OCI-LY7 (cell line): ENCODE results near the gene GAREM1. TPM values are rescaled to one million over a fixed set of nuclear protein-coding genes. Genes with fewer than 3 reads are reported as not detected.

Source experiments
- BruUV-seq: library from RNA; stranded (reverse); fragments of 400-500 nt; replicated peaks from 2 replicates; lab custom pipeline; 2021; lab: Mats Ljungman, UMichigan
- CTCF ChIA-PET: fragments of 300-600 bp; sonication (Branson Sonifier 250); formaldehyde crosslinking; loops from one replicate; lab custom pipeline; 2022; ENCODE audit warnings: antibody characterized with exemption; ENCODE audit not compliant: unreplicated experiment; lab: Charles Lee
- POLR2A ChIA-PET: fragments of 300-600 bp; sonication (Branson Sonifier 250); formaldehyde crosslinking; loops from one replicate; lab custom pipeline; 2022; ENCODE audit warnings: antibody characterized with exemption; lab: Charles Lee
- DNase-seq: peaks from one replicate; pipeline ENCODE4 v3.0.0-alpha.2; 2015; ENCODE audit warnings: low spot score
- H2AFZ ChIP-seq: fragments of 200-600 bp; sonication (generic), shearing (Covaris generic); 2 replicates; pipeline ENCODE4 v1.6.1; 2014; ENCODE audit warnings: mild to moderate bottlenecking, antibody characterized with exemption, low read length, moderate library complexity
- H3K27ac ChIP-seq: fragments of 200-600 bp; sonication (generic); 2 replicates; pipeline ENCODE4 v1.5.1; 2014; ENCODE audit warnings: mixed run types, low read depth, mild to moderate bottlenecking, moderate library complexity, low read length, inconsistent platforms; ENCODE audit not compliant: poor library complexity, severe bottlenecking
- H3K36me3 ChIP-seq: fragments of 200-600 bp; sonication (generic); 2 replicates; pipeline ENCODE4 v1.6.1; 2014; ENCODE audit warnings: mild to moderate bottlenecking, antibody characterized with exemption, low read length, moderate library complexity, mixed read lengths; ENCODE audit not compliant: insufficient read depth
- H3K4me1 ChIP-seq: fragments of 200-600 bp; sonication (generic); 2 replicates; pipeline ENCODE4 v1.5.1; 2014; ENCODE audit warnings: mild to moderate bottlenecking, low read length; ENCODE audit not compliant: insufficient read depth, poor library complexity, severe bottlenecking
- H3K4me2 ChIP-seq: fragments of 200-600 bp; sonication (generic); 2 replicates; pipeline ENCODE4 v1.6.1; 2014; ENCODE audit warnings: mild to moderate bottlenecking, low read length
- H3K4me3 ChIP-seq: fragments of 200-600 bp; sonication (generic); 2 replicates; pipeline ENCODE4 v1.5.1; 2014; ENCODE audit warnings: mild to moderate bottlenecking, low read depth, low read length; ENCODE audit not compliant: poor library complexity, severe bottlenecking
- H3K79me2 ChIP-seq: fragments of 200-600 bp; sonication (generic); 2 replicates; pipeline ENCODE4 v1.6.1; 2016; ENCODE audit warnings: low read depth, mild to moderate bottlenecking, low read length, moderate library complexity, mixed read lengths; ENCODE audit not compliant: insufficient read depth
- H3K9me2 ChIP-seq: fragments of 200-600 bp; sonication (generic); 2 replicates; pipeline ENCODE4 v1.6.1; 2016; ENCODE audit warnings: mild to moderate bottlenecking, low read length, mixed read lengths; ENCODE audit not compliant: insufficient read depth
- H3K9me3 ChIP-seq: fragments of 200-600 bp; sonication (generic); 2 replicates; pipeline ENCODE4 v1.6.1; 2014; ENCODE audit warnings: mild to moderate bottlenecking, mixed run types, low read length, mixed read lengths
- H4K20me1 ChIP-seq: fragments of 200-600 bp; sonication (generic); 2 replicates; pipeline ENCODE4 v1.6.1; 2014; ENCODE audit warnings: mild to moderate bottlenecking, antibody characterized with exemption, low read length, moderate library complexity, mixed read lengths; ENCODE audit not compliant: insufficient read depth
- EZH2phosphoT487 ChIP-seq: fragments of 200-600 bp; sonication (generic); IDR thresholded peaks from 2 replicates; pipeline ENCODE4 v1.6.1; 2018; ENCODE audit warnings: low read depth, borderline replicate concordance, mild to moderate bottlenecking, mixed run types, antibody characterized with exemption, low read length, moderate library complexity, mixed read lengths
- intact Hi-C: fragments of 100-400 bp; cut with micrococcal nuclease; formaldehyde crosslinking; loops from one replicate; pipeline ENCODE4 v1.10.0; 2022; ENCODE audit not compliant: unreplicated experiment
- total RNA-seq, 2 experiments: library from RNA; depleted of rRNA in 1 of 2; stranded (reverse); fragments of >200 nt in 1 of 2; shearing (Covaris generic) in 1 of 2; gene quantifications; 2 replicates each; pipeline ENCODE4 v1.2.3, GENCODE V29; 2014 to 2022
- TF ChIP-seq, protein P1 (sequence below): fragments of 200-600 bp; sonication (generic); conservative IDR thresholded peaks from 2 replicates; pipeline ENCODE4 v1.5.1; 2014; ENCODE audit warnings: mild to moderate bottlenecking, antibody characterized with exemption, low read length, moderate library complexity, mixed read lengths

The GAREM1 gene
- total RNA-seq, 2 experiments from 2014 or later, result 1.0 to 2.7 TPM

DNA sequence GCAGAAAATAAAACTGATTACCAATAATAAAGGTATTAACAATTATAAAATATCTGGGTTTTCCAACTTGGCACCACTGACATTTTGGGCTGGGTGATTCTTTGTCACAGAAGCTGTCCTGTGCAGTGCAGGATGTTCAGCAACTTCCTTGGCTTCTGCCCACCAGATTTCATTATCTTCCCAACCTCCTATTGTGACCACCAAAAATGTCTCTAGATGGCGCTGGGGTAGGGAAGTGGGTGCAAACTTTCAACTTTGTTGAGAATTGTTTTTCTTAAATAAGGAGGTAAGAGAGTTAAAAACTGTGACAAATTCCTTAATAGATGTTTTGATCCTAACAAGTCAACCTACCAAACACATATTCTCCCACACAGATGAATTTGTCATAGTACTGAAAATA is 90.1 kb downstream of the GAREM1 start:
- no peak for TF ChIP-seq EZH2phosphoT487
- TF ChIP-seq, protein P1, sequence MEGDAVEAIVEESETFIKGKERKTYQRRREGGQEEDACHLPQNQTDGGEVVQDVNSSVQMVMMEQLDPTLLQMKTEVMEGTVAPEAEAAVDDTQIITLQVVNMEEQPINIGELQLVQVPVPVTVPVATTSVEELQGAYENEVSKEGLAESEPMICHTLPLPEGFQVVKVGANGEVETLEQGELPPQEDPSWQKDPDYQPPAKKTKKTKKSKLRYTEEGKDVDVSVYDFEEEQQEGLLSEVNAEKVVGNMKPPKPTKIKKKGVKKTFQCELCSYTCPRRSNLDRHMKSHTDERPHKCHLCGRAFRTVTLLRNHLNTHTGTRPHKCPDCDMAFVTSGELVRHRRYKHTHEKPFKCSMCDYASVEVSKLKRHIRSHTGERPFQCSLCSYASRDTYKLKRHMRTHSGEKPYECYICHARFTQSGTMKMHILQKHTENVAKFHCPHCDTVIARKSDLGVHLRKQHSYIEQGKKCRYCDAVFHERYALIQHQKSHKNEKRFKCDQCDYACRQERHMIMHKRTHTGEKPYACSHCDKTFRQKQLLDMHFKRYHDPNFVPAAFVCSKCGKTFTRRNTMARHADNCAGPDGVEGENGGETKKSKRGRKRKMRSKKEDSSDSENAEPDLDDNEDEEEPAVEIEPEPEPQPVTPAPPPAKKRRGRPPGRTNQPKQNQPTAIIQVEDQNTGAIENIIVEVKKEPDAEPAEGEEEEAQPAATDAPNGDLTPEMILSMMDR, result peak; percentile 38; the same call in 1 of the 2 replicates
- H3K4me1 ChIP-seq, result no peaks in the 10 kb centered on the region
- H3K9me3 ChIP-seq, result no peaks in the 10 kb centered on the region
- H2AFZ ChIP-seq, result no peak overlapping the region
- H3K4me2 ChIP-seq, result no peak overlapping the region
- no peaks in the 10 kb centered on the region for H3K79me2 ChIP-seq
- POLR2A ChIA-PET, result interaction anchor here (0.6 kb wide), 1 partner anchor 22 kb away, joined by 3 read pairs; no protein-coding TSS in a partner anchor
- H3K36me3 ChIP-seq, result no peaks in the 10 kb centered on the region
- no peaks in the 10 kb centered on the region for H4K20me1 ChIP-seq
- DNase-seq, result peak; percentile 0
- H3K9me2 ChIP-seq, result no peaks in the 10 kb centered on the region
- CTCF ChIA-PET, result no interaction called here
- intact Hi-C loops, result no loop called here
- BruUV-seq, result no TSS peak
- no peak overlapping the region for H3K27ac ChIP-seq
- H3K4me3 ChIP-seq, result no peak overlapping the region

DNA sequence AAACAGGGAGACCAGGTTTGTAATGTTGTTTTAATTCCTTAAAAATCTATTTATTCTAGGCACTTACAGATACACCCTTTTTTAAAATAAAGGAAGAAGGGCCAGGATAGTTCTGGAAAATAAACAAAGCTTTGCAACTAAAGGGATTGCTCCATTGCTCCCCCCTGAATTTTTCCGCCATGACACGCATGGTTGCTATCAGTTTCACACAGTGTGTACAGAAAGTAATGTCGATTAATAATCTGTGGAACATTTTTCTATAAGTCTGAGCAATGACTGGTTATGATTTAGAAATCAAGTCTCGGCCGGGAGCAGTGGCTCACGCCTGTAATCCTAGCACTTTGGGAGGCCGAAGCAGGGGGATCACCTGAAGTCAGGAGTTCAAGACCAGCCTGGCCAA is 90.8 kb downstream of the GAREM1 start:
- H3K4me3 ChIP-seq, result no peak overlapping the region
- H3K4me2 ChIP-seq, result no peak overlapping the region
- TF ChIP-seq, protein P1, result no peak
- ChIA-PET POLR2A (no interaction called here), CTCF (no interaction called here)
- no TSS peak for BruUV-seq
- H3K27ac ChIP-seq, result no peak overlapping the region
- H2AFZ ChIP-seq, result no peak overlapping the region
- intact Hi-C loops, result no loop called here
- H4K20me1 ChIP-seq, result no peaks in the 10 kb centered on the region
- H3K4me1 ChIP-seq, result no peaks in the 10 kb centered on the region
- no peaks in the 10 kb centered on the region for H3K36me3 ChIP-seq
- H3K79me2 ChIP-seq, result no peaks in the 10 kb centered on the region
- no peak for DNase-seq
- H3K9me2 ChIP-seq, result no peaks in the 10 kb centered on the region
- H3K9me3 ChIP-seq, result no peaks in the 10 kb centered on the region

DNA sequence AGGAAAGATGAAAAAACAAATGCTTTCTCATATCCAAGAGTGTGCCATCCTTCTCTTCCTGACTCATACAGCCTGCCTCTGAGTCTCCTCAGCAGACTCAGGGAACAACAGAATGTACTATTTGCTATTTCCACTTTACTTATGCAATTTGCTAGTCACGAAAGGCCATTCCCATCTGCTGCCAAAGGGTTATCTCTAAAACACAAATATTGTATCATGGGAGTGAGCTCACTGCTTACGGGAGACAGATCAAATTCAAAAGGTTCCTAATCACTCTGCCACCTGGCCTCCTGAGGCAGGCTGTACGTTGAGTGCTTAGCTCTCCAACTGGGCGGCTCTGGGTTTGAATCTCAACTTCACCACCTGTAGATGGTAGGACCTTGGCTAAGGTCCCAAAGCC is 92.0 kb downstream of the GAREM1 start:
- no peak for DNase-seq
- Histone ChIP-seq H3K79me2 (no peaks in the 10 kb centered on the region), H3K27ac (no peak overlapping the region), H3K36me3 (no peaks in the 10 kb centered on the region), H4K20me1 (no peaks in the 10 kb centered on the region), H3K4me2 (no peak overlapping the region), H3K4me1 (no peaks in the 10 kb centered on the region), H3K9me3 (no peaks in the 10 kb centered on the region), H3K9me2 (no peaks in the 10 kb centered on the region), H3K4me3 (no peak overlapping the region), H2AFZ (no peak overlapping the region)
- TF ChIP-seq EZH2phosphoT487, result no peak
- TF ChIP-seq, protein P1, result no peak
- no TSS peak for BruUV-seq
- POLR2A ChIA-PET, result no interaction called here
- intact Hi-C loops, result no loop called here
- CTCF ChIA-PET, result no interaction called here
